GM18870 (cell line): ENCODE data around the gene SREBF2.
"Not testable (repeated sequence)": the region's sequence is repeated elsewhere in the genome, so short reads cannot be mapped to it uniquely, and the experiment has no call there.

ENCODE experiments used
- ATAC-seq: cut with Tn5 transposase; IDR thresholded peaks from one replicate; pipeline ENCODE4 v1.9.1; 2021; ENCODE audit warnings: moderate library complexity; ENCODE audit not compliant: unreplicated experiment

Gene SREBF2

GRCh38 chr22:41820447-41820846 lies 12.5 kb upstream of the SREBF2 start:
- ATAC-seq: no peak

GRCh38 chr22:41821471-41822316 lies 11.2 kb upstream of the SREBF2 start:
- no peak for ATAC-seq

- ATAC-seq: no peak
These were observed 10.4 kb upstream of the SREBF2 start for GRCh38 chr22:41822317-41823057.

GRCh38 chr22:41823797-41824196 lies 9.1 kb upstream of the SREBF2 start:
- no peak for ATAC-seq

- no peak for ATAC-seq
These were observed 7.5 kb upstream of the SREBF2 start for GRCh38 chr22:41825376-41825775.

GRCh38 chr22:41826021-41826420 lies 6.9 kb upstream of the SREBF2 start:
- ATAC-seq: no peak

- no peak for ATAC-seq
These were observed 6.2 kb upstream of the SREBF2 start for GRCh38 chr22:41826430-41827383.

- ATAC-seq: no peak
These were observed 5.2 kb upstream of the SREBF2 start for GRCh38 chr22:41827671-41828070.

GRCh38 chr22:41828516-41828915 lies 4.4 kb upstream of the SREBF2 start:
- ATAC-seq: no peak

- no peak for ATAC-seq
These were observed 2.7 kb upstream of the SREBF2 start for GRCh38 chr22:41830174-41830573.

GRCh38 chr22:41831383-41831782 lies 1.5 kb upstream of the SREBF2 start:
- no peak for ATAC-seq

- no peak for ATAC-seq
These were observed 915 bp upstream of the SREBF2 start for GRCh38 chr22:41831828-41832552.

- ATAC-seq: no peak
These were observed 582 bp downstream of the SREBF2 start for GRCh38 chr22:41833369-41834004.

GRCh38 chr22:41834005-41834944 lies 1.4 kb downstream of the SREBF2 start:
- ATAC-seq: no peak

GRCh38 chr22:41835462-41835861 lies 2.6 kb downstream of the SREBF2 start:
- not testable (repeated sequence) for ATAC-seq

GRCh38 chr22:41836551-41836950 lies 3.6 kb downstream of the SREBF2 start:
- no peak for ATAC-seq

- no peak for ATAC-seq
These were observed 6.1 kb downstream of the SREBF2 start for GRCh38 chr22:41838842-41839618.

- ATAC-seq: no peak
These were observed 7.3 kb downstream of the SREBF2 start for GRCh38 chr22:41840216-41840615.
